Karpas-422 (cell line): ENCODE data around the gene RABAC1. TPM values are rescaled to one million over a fixed set of nuclear protein-coding genes. Genes with fewer than 3 reads are reported as not detected.

ENCODE experiments used
- DNase-seq: peaks from one replicate; pipeline ENCODE4 v3.0.0-alpha.2; 2015
- H2AFZ ChIP-seq: fragments of 200-600 bp; sonication (generic); 2 replicates; pipeline ENCODE4 v1.6.1; 2014; ENCODE audit warnings: antibody characterized with exemption, low read length, mixed read lengths
- H3K27ac ChIP-seq: fragments of 200-600 bp; sonication (generic); 2 replicates; pipeline ENCODE4 v1.5.1; 2014; ENCODE audit warnings: mild to moderate bottlenecking, low read length, moderate library complexity
- H3K27me3 ChIP-seq: fragments of 200-600 bp; sonication (generic); 2 replicates; pipeline ENCODE4 v1.6.1; 2014; ENCODE audit warnings: low read length, mixed read lengths
- H3K36me3 ChIP-seq: fragments of 200-600 bp; sonication (generic); 2 replicates; pipeline ENCODE4 v1.6.1; 2014; ENCODE audit warnings: low read length, mixed read lengths; ENCODE audit not compliant: insufficient read depth
- H3K4me1 ChIP-seq: fragments of 200-600 bp; sonication (generic); 2 replicates; pipeline ENCODE4 v1.6.1; 2014; ENCODE audit warnings: mild to moderate bottlenecking, low read length, mixed read lengths
- H3K4me2 ChIP-seq: fragments of 200-600 bp; sonication (generic); 2 replicates; pipeline ENCODE4 v1.6.1; 2014; ENCODE audit warnings: low read length, low read depth, mild to moderate bottlenecking; ENCODE audit not compliant: poor library complexity, severe bottlenecking
- H3K4me3 ChIP-seq: fragments of 200-600 bp; sonication (generic); 2 replicates; pipeline ENCODE4 v1.5.1; 2014; ENCODE audit warnings: mild to moderate bottlenecking, antibody characterized with exemption, low read length, mixed read lengths
- H3K79me2 ChIP-seq: fragments of 200-600 bp; sonication (generic); 2 replicates; pipeline ENCODE4 v1.6.1; 2014; ENCODE audit warnings: mild to moderate bottlenecking, low read length, mixed read lengths
- H3K9ac ChIP-seq: fragments of 200-600 bp; sonication (generic); 2 replicates; pipeline ENCODE4 v1.6.0; 2014; ENCODE audit warnings: low read length
- H3K9me2 ChIP-seq: fragments of 200-600 bp; sonication (generic), shearing (Covaris generic); replicated peaks from 2 replicates; pipeline ENCODE4 v1.6.0; 2014; ENCODE audit warnings: mild to moderate bottlenecking, low read length, moderate library complexity; ENCODE audit not compliant: insufficient read depth
- H3K9me3 ChIP-seq: fragments of 300-700, 200-600 bp; sonication (generic); 2 replicates; pipeline ENCODE4 v1.6.1; 2014; ENCODE audit warnings: low read length, mixed read lengths
- H4K20me1 ChIP-seq: fragments of 200-600 bp; sonication (generic); 2 replicates; pipeline ENCODE4 v1.6.1; 2014; ENCODE audit warnings: mild to moderate bottlenecking, antibody characterized with exemption, low read length, low read depth; ENCODE audit not compliant: insufficient read depth
- total RNA-seq: library from RNA; depleted of rRNA; stranded (reverse); fragments of >200 nt; shearing (Covaris generic); gene quantifications from 2 replicates; pipeline ENCODE4 v1.2.3, GENCODE V29; 2014; ENCODE audit warnings: low replicate concordance

The RABAC1 gene
- total RNA-seq, 1 experiment from 2014 or later, result 270 TPM

- Histone ChIP-seq H3K9ac (no peak overlapping the region), H3K36me3 (peaks cover 4% of the 10 kb centered on the region)
Measured at GRCh38 chr19:41978470-41978869, 19.3 kb upstream of the RABAC1 start.

DNA sequence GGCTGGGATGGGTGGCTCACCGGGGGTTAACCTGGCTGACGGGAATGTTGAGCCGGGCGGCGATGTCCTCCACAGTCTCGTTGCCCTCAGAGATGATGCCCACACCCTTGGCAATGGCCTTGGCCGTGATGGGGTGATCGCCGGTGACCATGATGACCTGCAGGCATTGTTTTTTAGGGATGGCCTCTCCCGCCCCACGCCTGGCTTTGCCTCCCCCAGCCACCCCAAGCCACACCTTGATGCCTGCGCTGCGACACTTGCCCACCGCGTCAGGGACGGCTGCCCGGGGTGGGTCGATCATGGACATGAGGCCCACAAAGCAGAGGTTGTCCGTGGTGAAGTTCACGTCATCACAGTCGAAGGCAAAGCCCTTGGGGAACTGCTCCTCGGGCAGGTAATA, 18.8 kb upstream of the RABAC1 start:
- no peaks in the 10 kb centered on the region for H3K9me2 ChIP-seq
- no peaks in the 10 kb centered on the region for H3K79me2 ChIP-seq
- no peaks in the 10 kb centered on the region for H4K20me1 ChIP-seq
- no peak overlapping the region for H3K9ac ChIP-seq
- H3K4me1 ChIP-seq, result no peaks in the 10 kb centered on the region
- no peaks in the 10 kb centered on the region for H3K27me3 ChIP-seq
- H3K4me3 ChIP-seq, result no peak overlapping the region
- no peak overlapping the region for H3K4me2 ChIP-seq
- peaks cover 4% of the 10 kb centered on the region for H3K36me3 ChIP-seq
- H3K9me3 ChIP-seq, result no peaks in the 10 kb centered on the region
- no peak for DNase-seq
- no peak overlapping the region for H3K27ac ChIP-seq
- no peak overlapping the region for H2AFZ ChIP-seq

More at GRCh38 chr19:41978470-41978869, 19.3 kb upstream of the RABAC1 start:
- no peaks in the 10 kb centered on the region for H3K9me2 ChIP-seq
- H3K4me3 ChIP-seq, result no peak overlapping the region
- no peak overlapping the region for H3K4me2 ChIP-seq
- no peaks in the 10 kb centered on the region for H4K20me1 ChIP-seq
- H3K4me1 ChIP-seq, result no peaks in the 10 kb centered on the region
- H3K9me3 ChIP-seq, result no peaks in the 10 kb centered on the region
- H3K27me3 ChIP-seq, result no peaks in the 10 kb centered on the region
- no peaks in the 10 kb centered on the region for H3K79me2 ChIP-seq
- H2AFZ ChIP-seq, result no peak overlapping the region
- no peak overlapping the region for H3K27ac ChIP-seq
- no peak for DNase-seq

DNA sequence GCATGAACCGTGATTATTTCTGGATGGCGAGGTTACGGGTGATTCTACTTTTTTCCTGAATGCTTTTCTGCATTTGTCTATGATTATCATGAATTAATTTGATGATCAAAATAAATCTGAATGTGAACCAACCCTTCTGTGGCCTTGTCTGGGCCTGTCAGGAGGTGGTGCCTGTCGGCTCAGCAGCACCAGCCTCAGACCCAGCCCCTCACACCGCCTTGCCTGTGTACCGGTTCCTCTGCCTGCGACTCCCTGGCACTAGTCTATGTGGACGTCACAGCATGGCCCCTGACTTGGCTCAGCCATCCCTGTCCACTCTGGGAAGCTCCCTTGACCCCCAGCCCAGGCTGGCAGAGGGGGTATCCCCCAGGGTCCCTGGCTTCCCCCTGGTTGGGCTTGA, 15.5 kb upstream of the RABAC1 start:
- no peak overlapping the region for H2AFZ ChIP-seq
- H3K4me1 ChIP-seq, result no peaks in the 10 kb centered on the region
- H3K27ac ChIP-seq, result no peak overlapping the region
- no peak overlapping the region for H3K4me2 ChIP-seq
- H3K27me3 ChIP-seq, result no peaks in the 10 kb centered on the region
- DNase-seq, result no peak
- H3K9me2 ChIP-seq, result no peaks in the 10 kb centered on the region
- H4K20me1 ChIP-seq, result no peaks in the 10 kb centered on the region
- H3K4me3 ChIP-seq, result no peak overlapping the region
- no peaks in the 10 kb centered on the region for H3K9me3 ChIP-seq
- no peak overlapping the region for H3K9ac ChIP-seq
- H3K79me2 ChIP-seq, result no peaks in the 10 kb centered on the region
- no peaks in the 10 kb centered on the region for H3K36me3 ChIP-seq

GRCh38 chr19:41971363-41971762, 12.2 kb upstream of the RABAC1 start:
- Histone ChIP-seq H3K4me1 (no peaks in the 10 kb centered on the region), H3K4me3 (no peak overlapping the region), H3K4me2 (no peak overlapping the region), H3K79me2 (no peaks in the 10 kb centered on the region), H3K27me3 (no peaks in the 10 kb centered on the region), H2AFZ (no peak overlapping the region), H3K9me2 (no peaks in the 10 kb centered on the region), H3K9ac (no peak overlapping the region), H3K36me3 (no peaks in the 10 kb centered on the region), H3K27ac (no peak overlapping the region), H4K20me1 (no peaks in the 10 kb centered on the region), H3K9me3 (no peaks in the 10 kb centered on the region)
- DNase-seq, result no peak

DNA sequence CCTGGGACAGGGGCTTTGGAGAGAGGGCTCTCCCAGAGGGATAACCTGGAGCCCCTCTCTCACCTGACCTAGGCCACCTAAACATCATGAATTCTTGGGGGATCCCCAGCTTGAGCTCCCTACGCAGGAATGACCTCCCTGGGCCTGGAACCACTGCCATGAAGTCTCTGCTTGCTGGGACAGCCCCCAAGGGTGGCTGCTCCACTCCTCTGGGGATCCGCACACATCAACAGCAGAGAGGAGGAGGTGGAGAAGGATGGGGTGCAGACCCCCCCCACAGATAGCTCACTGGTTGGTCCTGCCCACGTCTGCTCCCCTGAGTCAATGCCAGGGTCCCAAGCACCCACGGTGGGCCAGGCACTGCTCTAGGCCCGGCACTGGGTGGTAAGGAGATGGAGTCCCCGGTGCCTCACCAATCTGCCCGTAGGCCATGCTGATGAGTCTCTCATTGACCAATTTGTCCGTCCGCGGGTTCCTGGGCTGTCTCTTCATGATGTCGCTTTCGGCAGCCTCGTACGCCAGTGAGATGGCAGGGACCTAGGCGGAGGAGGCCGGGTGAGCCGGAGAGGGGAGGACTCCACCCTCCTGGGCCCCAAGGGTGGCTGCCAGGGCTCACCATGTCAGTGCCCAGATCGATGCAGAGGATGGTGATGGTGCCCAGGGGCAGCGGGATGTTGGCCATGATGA, 10.8 kb upstream of the RABAC1 start:
- no peaks in the 10 kb centered on the region for H4K20me1 ChIP-seq

DNA sequence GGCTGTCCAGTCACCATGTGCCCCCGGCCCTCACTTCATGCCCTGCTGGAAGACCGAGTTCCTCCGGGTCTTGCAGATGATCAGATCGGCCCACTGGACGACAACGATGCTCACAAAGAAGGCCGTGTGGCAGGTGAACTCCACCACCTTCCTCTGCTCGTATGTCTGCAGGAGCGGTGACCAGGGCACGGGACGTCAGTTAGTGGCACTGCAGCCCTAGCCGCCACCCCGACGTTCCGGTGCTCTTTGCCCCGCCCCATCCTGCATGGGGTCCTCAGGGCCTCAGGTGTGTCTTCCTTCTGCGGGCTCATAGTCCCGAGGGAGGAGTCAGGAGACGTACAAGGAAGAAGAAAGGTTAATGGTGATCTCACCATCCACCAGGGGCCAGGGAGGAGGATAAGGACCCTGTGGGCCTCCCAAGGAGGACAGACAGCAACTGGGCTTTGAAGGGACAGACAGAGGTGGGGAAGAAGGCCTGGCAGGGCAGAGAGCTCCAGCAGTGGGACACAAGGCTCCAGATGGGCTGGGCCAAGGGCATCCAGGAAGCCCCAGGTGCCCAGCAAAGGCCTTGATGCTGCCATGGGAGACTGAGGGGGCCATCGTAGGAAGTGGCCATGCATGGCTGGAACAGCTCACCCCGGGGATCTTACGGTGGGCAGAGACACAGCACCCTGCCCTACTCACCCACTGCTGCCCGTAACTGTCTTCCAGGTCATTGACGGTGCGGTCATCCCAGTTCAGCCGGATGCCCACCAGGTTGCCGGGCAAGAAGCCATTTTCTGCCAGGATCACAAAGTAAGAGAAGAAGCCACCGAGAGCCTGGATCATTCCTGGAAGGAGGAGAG, 9.9 kb upstream of the RABAC1 start:
- Histone ChIP-seq H3K4me1 (no peaks in the 10 kb centered on the region), H3K27me3 (no peaks in the 10 kb centered on the region), H3K36me3 (no peaks in the 10 kb centered on the region), H2AFZ (no peak overlapping the region), H3K9ac (no peak overlapping the region), H3K27ac (no peak overlapping the region), H3K9me2 (no peaks in the 10 kb centered on the region), H3K4me2 (no peak overlapping the region), H3K4me3 (no peak overlapping the region), H3K9me3 (no peaks in the 10 kb centered on the region), H4K20me1 (no peaks in the 10 kb centered on the region), H3K79me2 (no peaks in the 10 kb centered on the region)
- DNase-seq, result no peak

More for the DNA sequence above, 10.8 kb upstream of the RABAC1 start:
- Histone ChIP-seq H3K9me3 (no peaks in the 10 kb centered on the region), H3K27me3 (no peaks in the 10 kb centered on the region), H3K79me2 (no peaks in the 10 kb centered on the region), H3K36me3 (no peaks in the 10 kb centered on the region), H3K4me3 (no peak overlapping the region), H3K27ac (no peak overlapping the region), H3K4me1 (no peaks in the 10 kb centered on the region), H2AFZ (no peak overlapping the region), H3K4me2 (no peak overlapping the region), H3K9ac (no peak overlapping the region), H3K9me2 (no peaks in the 10 kb centered on the region)
- no peak for DNase-seq

- Histone ChIP-seq H3K4me1 (no peaks in the 10 kb centered on the region), H3K36me3 (no peaks in the 10 kb centered on the region), H3K4me2 (no peak overlapping the region), H3K9me3 (no peaks in the 10 kb centered on the region), H2AFZ (no peak overlapping the region), H3K27ac (no peak overlapping the region), H3K79me2 (no peaks in the 10 kb centered on the region), H3K9ac (no peak overlapping the region), H3K4me3 (no peak overlapping the region), H3K9me2 (no peaks in the 10 kb centered on the region), H4K20me1 (no peaks in the 10 kb centered on the region), H3K27me3 (no peaks in the 10 kb centered on the region)
- no peak for DNase-seq
Measured at GRCh38 chr19:41967054-41967783, 8.1 kb upstream of the RABAC1 start.

DNA sequence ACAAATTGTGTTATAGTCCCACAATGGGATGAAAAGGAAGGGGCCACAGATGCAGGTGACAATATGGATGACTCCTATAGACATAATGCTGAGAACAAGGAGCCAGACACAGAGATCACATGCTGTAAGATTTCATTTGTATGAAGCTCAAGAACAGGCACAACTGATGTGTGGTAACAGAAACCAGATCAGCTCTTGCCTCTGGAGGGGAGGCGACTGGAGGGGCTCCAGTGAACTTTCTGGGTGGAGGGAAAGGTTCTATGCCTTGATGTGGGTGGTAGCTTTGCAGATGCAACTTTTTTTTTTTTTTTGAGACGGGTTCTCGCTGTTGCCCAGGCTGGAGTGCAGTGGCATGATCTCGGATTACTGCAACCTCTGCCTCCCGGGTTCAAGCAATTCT, 6.0 kb upstream of the RABAC1 start:
- Histone ChIP-seq H3K9ac (no peak overlapping the region), H3K4me2 (no peak overlapping the region), H3K9me2 (no peaks in the 10 kb centered on the region), H3K4me1 (no peaks in the 10 kb centered on the region), H3K36me3 (no peaks in the 10 kb centered on the region), H3K9me3 (no peaks in the 10 kb centered on the region), H4K20me1 (no peaks in the 10 kb centered on the region), H2AFZ (no peak overlapping the region), H3K27ac (no peak overlapping the region), H3K27me3 (no peaks in the 10 kb centered on the region), H3K4me3 (no peak overlapping the region), H3K79me2 (no peaks in the 10 kb centered on the region)
- no peak for DNase-seq
